H1 (cell line): Measurements from ENCODE around the gene NUP58. TPM values are rescaled to one million over a fixed set of nuclear protein-coding genes. Genes with fewer than 3 reads are reported as not detected.
A peak's percentile ranks its signal among the peaks of the same experiment; 100 is the strongest.

Experiments used
- CHD1 ChIP-seq: IDR thresholded peaks from 2 replicates; pipeline ENCODE4 v1.6.1; 2012; ENCODE audit warnings: low read depth, low read length, improper control_type of control experiment
- CREB1 ChIP-seq: IDR thresholded peaks from 2 replicates; pipeline ENCODE4 v1.6.1; 2012; ENCODE audit warnings: inconsistent platforms
- KDM4A ChIP-seq: IDR thresholded peaks from one replicate; pipeline ENCODE4 v1.7.1; 2012; ENCODE audit warnings: low read depth, mild to moderate bottlenecking, moderate library complexity, low read length, inconsistent platforms; ENCODE audit not compliant: severe bottlenecking
- polyA plus RNA-seq, 7 experiments: library from polyadenylated mRNA; depleted of rRNA in 3 of 7; stranded (reverse) in 5 of 7; unstranded in 2 of 7; fragments of >200 nt in 5 of 7; fragments of 200-250 nt in 2 of 7; gene quantifications; 1 replicate in 5 of 7; 2 replicates in 1 of 7; 4 replicates in 1 of 7; pipeline versions ENCODE4 v1.2.1 to v1.2.3, GENCODE V29; 2011 to 2013; ENCODE audit warnings: missing spikeins in 2 of 7, mixed read lengths in 2 of 7
- total RNA-seq: library from RNA; stranded (reverse); fragmentation: NEBNext Ultra II Directional; extraction: Animal tissue kit (Norgen Biotek cat#: 25700); gene quantifications from 2 replicates; pipeline ENCODE4 v1.2.1, GENCODE V29; 2021

NUP58 gene
- total and polyA plus RNA-seq, 2 of the 8 experiments (the other 6 are each of a cell fraction or from before 2014, with no cell fraction given): 35.0 to 53.8 TPM

GRCh38 chr13:25301347-25302113 lies at the start of gene NUP58 (continued):
- TF ChIP-seq CREB1 (peak; percentile 79), CHD1 (no peak), KDM4A (peak; percentile 88)
